H1 (cell line): ENCODE measurements around the gene PFKP. TPM values are rescaled to one million over a fixed set of nuclear protein-coding genes. Genes with fewer than 3 reads are reported as not detected.

Experiments used
- CTCF ChIA-PET: fragments of 300-600 bp; sonication (Branson Sonifier 250); formaldehyde crosslinking; loops from one replicate; lab custom pipeline; 2021; ENCODE audit not compliant: partially characterized antibody; lab: Charles Lee
- POLR2A ChIA-PET: fragments of 300-600 bp; sonication (Branson Sonifier 250); formaldehyde crosslinking; loops from one replicate; lab custom pipeline; 2021; ENCODE audit warnings: inconsistent platforms; ENCODE audit not compliant: partially characterized antibody; lab: Charles Lee
- DNase-seq, 2 experiments: peaks; one replicate each; pipeline versions ENCODE4 v3.0.0 to v3.0.0-alpha.2; 2010 to 2022; ENCODE audit warnings: low spot score in 2 of 2, low read depth in 1 of 2, mixed read lengths in 1 of 2
- FAIRE-seq: peaks from 2 replicates; lab custom pipeline; 2011; peaks lifted over from hg19 to GRCh38; lab: Jason Lieb, UNC
- H2AFZ ChIP-seq: 2 replicates; pipeline ENCODE4 v1.8.1; 2012; ENCODE audit warnings: low read length, inconsistent platforms
- H2AK5ac ChIP-seq: 2 replicates; pipeline ENCODE4 v1.6.1; 2013; ENCODE audit warnings: low read depth, low read length
- H2BK120ac ChIP-seq: replicated peaks from 2 replicates; pipeline ENCODE3; 2013; ENCODE audit warnings: low read depth, low read length, inconsistent platforms
- H2BK12ac ChIP-seq: 2 replicates; pipeline ENCODE4 v1.6.1; 2013; ENCODE audit warnings: low read depth, low read length
- H2BK15ac ChIP-seq: 2 replicates; pipeline ENCODE4 v1.6.1; 2013; ENCODE audit warnings: low read length
- H2BK20ac ChIP-seq: 2 replicates; pipeline ENCODE4 v1.6.1; 2013; ENCODE audit warnings: low read length
- H2BK5ac ChIP-seq: 2 replicates; pipeline ENCODE4 v1.6.1; 2013; ENCODE audit warnings: low read depth, low read length
- H3K14ac ChIP-seq: 2 replicates; pipeline ENCODE4 v1.6.1; 2013; ENCODE audit warnings: inconsistent platforms; ENCODE audit not compliant: insufficient read length
- H3K18ac ChIP-seq: 2 replicates; pipeline ENCODE4 v1.6.1; 2013; ENCODE audit warnings: low read length; ENCODE audit errors: extremely low read depth
- H3K23ac ChIP-seq: 2 replicates; pipeline ENCODE4 v1.6.1; 2013; ENCODE audit warnings: inconsistent platforms; ENCODE audit not compliant: insufficient read length
- H3K23me2 ChIP-seq: 2 replicates; pipeline ENCODE4 v1.6.1; 2013; ENCODE audit warnings: low read depth, low read length
- H3K27ac ChIP-seq: 2 replicates; pipeline ENCODE4 v1.6.1; 2011; ENCODE audit warnings: low read depth, low read length, inconsistent platforms
- H3K27me3 ChIP-seq, 4 experiments: replicated peaks in 1 of 4; 1 replicate in 1 of 4; 2 replicates in 3 of 4; pipeline versions ENCODE4 v1.6.1 to v1.8.1; 2011 to 2013; ENCODE audit warnings: low read length in 3 of 4, mild to moderate bottlenecking in 3 of 4, inconsistent platforms in 2 of 4, mixed read lengths in 2 of 4, moderate library complexity in 1 of 4; ENCODE audit not compliant: control insufficient read depth in 3 of 4, insufficient read depth in 3 of 4; ENCODE audit errors: extremely low read depth in 1 of 4
- H3K36me3 ChIP-seq, 4 experiments: 2 replicates each; pipeline versions ENCODE4 v1.6.1 to v1.8.1; 2011 to 2013; ENCODE audit warnings: mild to moderate bottlenecking in 4 of 4, low read length in 3 of 4, moderate library complexity in 2 of 4, control low read depth in 1 of 4, inconsistent platforms in 1 of 4; ENCODE audit not compliant: insufficient read depth in 4 of 4, control insufficient read depth in 2 of 4
- H3K4ac ChIP-seq: replicated peaks from 2 replicates; pipeline ENCODE3; 2013; ENCODE audit warnings: low read length, low read depth, mixed read lengths, inconsistent platforms; ENCODE audit not compliant: insufficient read length
- H3K4me1 ChIP-seq, 4 experiments: replicated peaks in 1 of 4; 1 replicate in 1 of 4; 2 replicates in 3 of 4; pipeline versions ENCODE4 v1.6.1 to v1.8.1; 2011 to 2013; ENCODE audit warnings: low read length in 3 of 4, inconsistent platforms in 2 of 4, mixed read lengths in 1 of 4; ENCODE audit not compliant: insufficient read depth in 4 of 4, control insufficient read depth in 3 of 4
- H3K4me2 ChIP-seq, 2 experiments: 2 replicates each; pipeline versions ENCODE4 v1.6.1 to v1.8.1; 2011 to 2013; ENCODE audit warnings: low read depth in 2 of 2, low read length in 2 of 2, control low read depth in 1 of 2, inconsistent platforms in 1 of 2, mild to moderate bottlenecking in 1 of 2; ENCODE audit not compliant: insufficient read depth in 1 of 2
- H3K4me3 ChIP-seq, 4 experiments: fragments of 200-600, 300-600 bp in 1 of 4; sonication (generic), shearing (Covaris generic), sonication (Bioruptor Twin) in 1 of 4; 2 replicates each; pipeline versions ENCODE4 v1.5.1 to v1.8.1; 2011 to 2016; ENCODE audit warnings: low read length in 4 of 4, low read depth in 3 of 4, control low read depth in 2 of 4, inconsistent platforms in 2 of 4, mild to moderate bottlenecking in 2 of 4, mixed read lengths in 1 of 4, moderate library complexity in 1 of 4; ENCODE audit not compliant: insufficient read depth in 2 of 4; ENCODE audit errors: extremely low read depth in 1 of 4
- H3K56ac ChIP-seq: replicated peaks from 2 replicates; pipeline ENCODE3; 2013; ENCODE audit warnings: low read depth, mild to moderate bottlenecking, mixed read lengths, low read length, inconsistent platforms; ENCODE audit not compliant: insufficient read length
- H3K79me1 ChIP-seq: 2 replicates; pipeline ENCODE4 v1.6.1; 2013; ENCODE audit warnings: low read depth, low read length, control low read depth
- H3K79me2 ChIP-seq, 2 experiments: 2 replicates each; pipeline versions ENCODE4 v1.6.1 to v1.8.1; 2012 to 2013; ENCODE audit warnings: low read length in 2 of 2, mild to moderate bottlenecking in 2 of 2, inconsistent platforms in 1 of 2; ENCODE audit not compliant: insufficient read depth in 2 of 2, control insufficient read depth in 1 of 2
- H3K9ac ChIP-seq, 4 experiments: replicated peaks in 1 of 4; 1 replicate in 1 of 4; 2 replicates in 3 of 4; pipeline versions ENCODE4 v1.6.1 to v1.8.1; 2011 to 2013; ENCODE audit warnings: low read depth in 3 of 4, low read length in 3 of 4, control low read depth in 2 of 4, mild to moderate bottlenecking in 2 of 4, moderate library complexity in 2 of 4, inconsistent platforms in 1 of 4; ENCODE audit errors: extremely low read depth in 1 of 4
- H3K9me3 ChIP-seq, 2 experiments: 2 replicates each; pipeline versions ENCODE4 v1.6.1 to v1.8.1; 2012 to 2013; ENCODE audit warnings: mild to moderate bottlenecking in 2 of 2, moderate library complexity in 2 of 2, control low read depth in 1 of 2, inconsistent platforms in 1 of 2, low read depth in 1 of 2, low read length in 1 of 2, mixed read lengths in 1 of 2; ENCODE audit not compliant: insufficient read depth in 2 of 2
- H4K20me1 ChIP-seq, 2 experiments: replicated peaks in 1 of 2; 2 replicates each; pipeline versions ENCODE3 to v1.8.1; 2011 to 2013; ENCODE audit warnings: inconsistent platforms in 2 of 2, low read length in 2 of 2, mild to moderate bottlenecking in 1 of 2; ENCODE audit not compliant: insufficient read depth in 2 of 2, control insufficient read depth in 1 of 2
- H4K5ac ChIP-seq: 2 replicates; pipeline ENCODE4 v1.6.1; 2013; ENCODE audit warnings: low read length, low read depth, mixed read lengths, inconsistent platforms; ENCODE audit not compliant: insufficient read length
- H4K8ac ChIP-seq: 2 replicates; pipeline ENCODE4 v1.8.0; 2013; ENCODE audit warnings: mild to moderate bottlenecking, moderate library complexity, low read length, inconsistent platforms; ENCODE audit not compliant: insufficient read depth; ENCODE audit errors: extremely low read depth
- H4K91ac ChIP-seq: replicated peaks from 2 replicates; pipeline ENCODE3; 2013; ENCODE audit warnings: low read length, mixed read lengths, inconsistent platforms; ENCODE audit not compliant: insufficient read length
- CBX8 ChIP-seq: fragments of 300-800, 300-1000 bp; sonication (generic); IDR thresholded peaks from 2 replicates; pipeline ENCODE4 v1.7.1; 2016; ENCODE audit warnings: low read depth, low read length, borderline replicate concordance
- CTBP2 ChIP-seq: IDR thresholded peaks from 2 replicates; pipeline ENCODE4 v1.7.0; 2011; ENCODE audit warnings: borderline replicate concordance, mild to moderate bottlenecking, moderate library complexity, mixed read lengths, low read length; ENCODE audit not compliant: insufficient read depth, insufficient read length
- MAFK ChIP-seq: IDR thresholded peaks from 2 replicates; pipeline ENCODE4 v1.6.1; 2012; ENCODE audit warnings: low read depth, mild to moderate bottlenecking, improper control_type of control experiment, low read length
- PHF8 ChIP-seq: fragments of 200-600 bp; sonication (generic); conservative IDR thresholded peaks from 2 replicates; pipeline ENCODE4 v1.7.1; 2012; ENCODE audit warnings: low read depth, mild to moderate bottlenecking, inconsistent platforms, low read length, moderate library complexity
- POLR2AphosphoS5 ChIP-seq: IDR thresholded peaks from 2 replicates; pipeline ENCODE4 v1.6.1; 2011; ENCODE audit warnings: low read depth, low read length
- TAF7 ChIP-seq: optimal IDR thresholded peaks from 2 replicates; pipeline ENCODE3; 2011; ENCODE audit warnings: low read depth, mild to moderate bottlenecking, inconsistent platforms, low read length, moderate library complexity, borderline replicate concordance
- WGBS, 2 experiments: shearing (Covaris generic) in 1 of 2; methylation state at CpG; one replicate each; pipeline versions ENCODE4 v1.1.6 to v1.1.7; 2013 to 2015; ENCODE audit warnings: low lambda C conversion rate in 2 of 2, mixed read lengths in 2 of 2, inconsistent platforms in 1 of 2, low coverage in 1 of 2, missing lambda C conversion rate in 1 of 2; ENCODE audit not compliant: insufficient replicate concordance in 2 of 2, insufficient coverage in 1 of 2, insufficient read length in 1 of 2; ENCODE audit errors: extremely low coverage in 1 of 2, missing lambda C conversion rate in 1 of 2; 5-methylcytosine and 5-hydroxymethylcytosine counted together
- polyA plus RNA-seq, 7 experiments: library from polyadenylated mRNA; depleted of rRNA in 3 of 7; stranded (reverse) in 5 of 7; unstranded in 2 of 7; fragments of >200 nt in 5 of 7; fragments of 200-250 nt in 2 of 7; gene quantifications; 1 replicate in 5 of 7; 2 replicates in 1 of 7; 4 replicates in 1 of 7; pipeline versions ENCODE4 v1.2.1 to v1.2.3, GENCODE V29; 2011 to 2013; ENCODE audit warnings: missing spikeins in 2 of 7, mixed read lengths in 2 of 7
- total RNA-seq: library from RNA; stranded (reverse); fragmentation: NEBNext Ultra II Directional; extraction: Animal tissue kit (Norgen Biotek cat#: 25700); gene quantifications from 2 replicates; pipeline ENCODE4 v1.2.1, GENCODE V29; 2021

PFKP gene
- total and polyA plus RNA-seq, 2 of the 8 experiments (the other 6 are each of a cell fraction or from before 2014, with no cell fraction given) = 51.2 to 128 TPM

DNA sequence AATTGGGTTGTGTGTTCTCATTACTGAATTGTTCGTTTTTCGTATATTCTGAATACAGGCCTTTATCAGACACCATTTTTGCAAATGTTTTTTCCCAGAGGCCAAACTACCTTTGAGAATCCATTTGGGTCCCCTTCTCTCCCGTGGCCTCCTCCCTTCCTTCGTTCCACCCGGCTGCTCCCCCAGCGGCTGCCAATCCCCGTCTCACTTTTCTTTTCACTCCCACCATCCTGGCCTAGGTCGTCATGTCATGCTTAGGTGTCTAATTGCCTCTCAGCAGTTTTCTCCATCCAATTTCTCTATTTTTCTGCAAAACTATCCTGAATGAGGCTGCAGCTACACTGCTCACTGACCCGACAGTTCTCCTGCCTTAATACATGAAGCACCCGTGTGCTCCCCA is 87.3 kb downstream of the PFKP start:
- Histone ChIP-seq H3K14ac (no peak overlapping the region), H3K79me1 (no peaks in the 10 kb centered on the region), H3K18ac (no peak overlapping the region), H3K23me2 (no peaks in the 10 kb centered on the region), H4K20me1 (no peaks in the 10 kb centered on the region), H3K27me3 (no peaks in the 10 kb centered on the region), H2BK20ac (no peak overlapping the region), H2BK120ac (no peak overlapping the region), H3K23ac (no peak overlapping the region), H3K4me2 (no peak overlapping the region), H2BK15ac (no peak overlapping the region), H4K91ac (no peak overlapping the region), H3K4me3 (no peak overlapping the region), H3K4ac (no peak overlapping the region), H2BK12ac (no peak overlapping the region), H4K8ac (no peak overlapping the region), H3K9me3 (no peaks in the 10 kb centered on the region), H2AK5ac (no peak overlapping the region), H3K4me1 (no peaks in the 10 kb centered on the region), H3K36me3 (peaks cover 3 to 22% (median 8%) of the 10 kb centered on the region in 4 experiments; a peak in 6 of 8 replicates), H3K9ac (no peak overlapping the region), H3K27ac (no peak overlapping the region), H3K79me2 (no peaks in the 10 kb centered on the region), H2AFZ (no peak overlapping the region), H4K5ac (no peak overlapping the region), H2BK5ac (no peak overlapping the region), H3K56ac (no peak overlapping the region)
- DNase-seq (no peak), FAIRE-seq (no peak)
- CTCF ChIA-PET = interaction anchor here (1.0 to 2.0 kb wide), 4 partner anchors 8 to 15 kb away, joined by 4 to 9 read pairs (median 6); no protein-coding TSS in a partner anchor
- POLR2A ChIA-PET = no interaction called here
- WGBS, 2 experiments = 88% methylated on average over 10 of the region's 10 CpGs; no CpG with 5 or more reads in 1 of the 2 experiments
- no peak for TF ChIP-seq POLR2AphosphoS5
- no peak for TF ChIP-seq MAFK
- no peak for TF ChIP-seq CBX8
- TF ChIP-seq TAF7 = no peak
- no peak for TF ChIP-seq CTBP2
- no peak for TF ChIP-seq PHF8
